Right atrium auricular region (tissue), 2 donors: ENCODE measurements around the gene SUSD6. TPM values are rescaled to one million over a fixed set of nuclear protein-coding genes. Genes with fewer than 3 reads are reported as not detected.

Experiments
- DNase-seq: peaks from one replicate; pipeline ENCODE4 v3.0.0-alpha.2; 2019; ENCODE audit warnings: low spot score
- H3K27ac ChIP-seq, 2 donors: fragments of 200-600 bp; sonication (generic); 1 replicate in 1 of 2; 2 replicates in 1 of 2; pipeline ENCODE4 v1.5.1; 2016 to 2019
- H3K27me3 ChIP-seq, 2 donors: fragments of 200-600 bp; sonication (generic); one replicate each; pipeline versions ENCODE4 v1.5.1 to v1.6.0; 2017 to 2019
- H3K36me3 ChIP-seq: fragments of 200-600 bp; sonication (generic); one replicate; pipeline ENCODE4 v1.5.1; 2016
- H3K4me1 ChIP-seq, 2 donors: fragments of 200-600 bp; sonication (generic); one replicate each; pipeline versions ENCODE4 v1.5.1 to v1.6.0; 2017 to 2019
- H3K4me3 ChIP-seq, 2 donors: fragments of 200-600 bp; sonication (generic); 1 replicate in 1 of 2; 2 replicates in 1 of 2; pipeline ENCODE4 v1.5.1; 2017 to 2019; ENCODE audit warnings: mild to moderate bottlenecking in 1 of 2, moderate library complexity in 1 of 2
- H3K9me3 ChIP-seq, 2 donors: fragments of 200-600 bp; sonication (generic); one replicate each; pipeline ENCODE4 v1.5.1; 2019
- CTCF ChIP-seq, 2 donors: fragments of 200-600 bp; sonication (generic); IDR thresholded peaks; one replicate each; pipeline ENCODE4 v1.5.1; 2019; ENCODE audit warnings: antibody characterized with exemption in 2 of 2
- total RNA-seq, 2 donors: library from RNA; depleted of rRNA; stranded (reverse); fragments of >200 nt; gene quantifications; one replicate each; pipeline ENCODE4 v1.1.0, GENCODE V29; 2016

Gene SUSD6
- total RNA-seq, 2 donors from 2014 or later = 19.2 to 24.7 TPM

- H3K27ac ChIP-seq = no peak overlapping the region
- peaks cover 71% of the 10 kb centered on the region for H3K36me3 ChIP-seq
- no peak for TF ChIP-seq CTCF (IDR thresholded peaks at IDR 0.05)
- H3K9me3 ChIP-seq = no peaks in the 10 kb centered on the region
- DNase-seq = no peak
- peaks cover 0 to 37% of the 10 kb centered on the region in 2 donors for H3K4me1 ChIP-seq
- no peak overlapping the region for H3K4me3 ChIP-seq
- no peaks in the 10 kb centered on the region for H3K27me3 ChIP-seq
Measured at GRCh38 chr14:69708586-69709560, 97.5 kb downstream of the SUSD6 start.

DNA sequence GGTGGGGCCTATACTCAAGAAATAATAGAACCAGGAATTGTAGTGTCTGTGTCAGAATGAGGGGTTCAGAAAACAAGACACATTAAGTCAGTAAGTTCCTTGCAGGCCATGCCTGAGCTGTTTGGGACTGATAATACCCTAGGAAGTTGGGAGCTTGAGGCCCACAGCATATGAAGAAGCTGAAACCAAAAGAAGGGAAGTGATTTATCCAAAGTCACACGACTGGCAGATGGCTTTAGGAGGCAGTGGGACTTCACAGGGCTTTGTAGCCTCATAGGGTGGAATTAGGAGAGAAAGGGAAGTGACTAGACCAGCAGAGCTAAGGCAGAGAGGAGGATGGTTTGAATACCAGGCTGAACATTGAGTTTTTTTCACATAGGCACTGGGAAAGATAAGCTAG lies 99.0 kb downstream of the SUSD6 start:
- Histone ChIP-seq H3K4me3 (no peak overlapping the region), H3K4me1 (peaks cover 0 to 34% of the 10 kb centered on the region in 2 donors), H3K27ac (peak overlapping the region; percentile 29 to 48), H3K36me3 (peaks cover 56% of the 10 kb centered on the region), H3K9me3 (no peaks in the 10 kb centered on the region), H3K27me3 (no peaks in the 10 kb centered on the region)
- DNase-seq = no peak
- no peak for TF ChIP-seq CTCF (IDR thresholded peaks at IDR 0.05)

DNA sequence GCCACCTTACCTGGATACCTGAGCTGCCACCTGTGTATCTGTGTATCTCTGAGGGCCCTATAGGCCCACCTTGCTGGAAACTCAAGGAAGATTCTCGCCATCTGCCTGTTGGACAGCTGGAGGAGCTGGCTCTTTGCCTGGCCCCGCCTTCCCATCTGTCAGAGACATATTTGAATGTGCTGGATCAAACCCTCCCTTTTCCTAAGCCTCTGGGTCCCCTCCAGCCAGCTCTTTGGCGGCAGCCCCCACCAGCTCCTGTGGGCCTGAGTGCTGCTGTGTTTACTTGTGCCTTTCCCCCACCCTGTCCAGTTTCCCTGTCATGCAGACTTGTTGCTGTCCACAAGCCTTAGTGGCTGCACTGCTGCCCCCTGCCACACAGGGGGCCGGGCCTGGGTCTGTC lies 99.7 kb downstream of the SUSD6 start:
- H3K27ac ChIP-seq = peak overlapping the region; percentile 29 to 48
- no peak for TF ChIP-seq CTCF (IDR thresholded peaks at IDR 0.05)
- peaks cover 51% of the 10 kb centered on the region for H3K36me3 ChIP-seq
- H3K4me3 ChIP-seq = no peak overlapping the region
- H3K4me1 ChIP-seq = peaks cover 0 to 39% of the 10 kb centered on the region in 2 donors
- no peaks in the 10 kb centered on the region for H3K9me3 ChIP-seq
- no peaks in the 10 kb centered on the region for H3K27me3 ChIP-seq
- DNase-seq = no peak

GRCh38 chr14:69711477-69711876 lies 100.1 kb downstream of the SUSD6 start:
- DNase-seq = no peak
- Histone ChIP-seq H3K27ac (peak overlapping the region; percentile 29 to 48), H3K36me3 (peaks cover 48% of the 10 kb centered on the region), H3K27me3 (no peaks in the 10 kb centered on the region), H3K9me3 (no peaks in the 10 kb centered on the region), H3K4me1 (peaks cover 0 to 43% of the 10 kb centered on the region in 2 donors), H3K4me3 (no peak overlapping the region)
- TF ChIP-seq CTCF (IDR thresholded peaks at IDR 0.05) = no peak

GRCh38 chr14:69711881-69712560 lies 100.6 kb downstream of the SUSD6 start:
- TF ChIP-seq CTCF (IDR thresholded peaks at IDR 0.05) = no peak
- H3K27ac ChIP-seq = peak overlapping the region; percentile 29 to 48

More at GRCh38 chr14:69711881-69712560, 100.6 kb downstream of the SUSD6 start:
- Histone ChIP-seq H3K4me3 (no peak overlapping the region), H3K4me1 (peaks cover 0 to 49% of the 10 kb centered on the region in 2 donors), H3K9me3 (no peaks in the 10 kb centered on the region), H3K27me3 (no peaks in the 10 kb centered on the region), H3K36me3 (peaks cover 43% of the 10 kb centered on the region)
- no peak for DNase-seq
